Superior temporal gyrus (tissue), 1 donor: ENCODE measurements around the gene KCNJ16.

Experiments used
- DNase-seq: peaks from one replicate; pipeline ENCODE4 v3.0.0-alpha.2; 2016; ENCODE audit errors: extremely low spot score

Gene KCNJ16

DNA sequence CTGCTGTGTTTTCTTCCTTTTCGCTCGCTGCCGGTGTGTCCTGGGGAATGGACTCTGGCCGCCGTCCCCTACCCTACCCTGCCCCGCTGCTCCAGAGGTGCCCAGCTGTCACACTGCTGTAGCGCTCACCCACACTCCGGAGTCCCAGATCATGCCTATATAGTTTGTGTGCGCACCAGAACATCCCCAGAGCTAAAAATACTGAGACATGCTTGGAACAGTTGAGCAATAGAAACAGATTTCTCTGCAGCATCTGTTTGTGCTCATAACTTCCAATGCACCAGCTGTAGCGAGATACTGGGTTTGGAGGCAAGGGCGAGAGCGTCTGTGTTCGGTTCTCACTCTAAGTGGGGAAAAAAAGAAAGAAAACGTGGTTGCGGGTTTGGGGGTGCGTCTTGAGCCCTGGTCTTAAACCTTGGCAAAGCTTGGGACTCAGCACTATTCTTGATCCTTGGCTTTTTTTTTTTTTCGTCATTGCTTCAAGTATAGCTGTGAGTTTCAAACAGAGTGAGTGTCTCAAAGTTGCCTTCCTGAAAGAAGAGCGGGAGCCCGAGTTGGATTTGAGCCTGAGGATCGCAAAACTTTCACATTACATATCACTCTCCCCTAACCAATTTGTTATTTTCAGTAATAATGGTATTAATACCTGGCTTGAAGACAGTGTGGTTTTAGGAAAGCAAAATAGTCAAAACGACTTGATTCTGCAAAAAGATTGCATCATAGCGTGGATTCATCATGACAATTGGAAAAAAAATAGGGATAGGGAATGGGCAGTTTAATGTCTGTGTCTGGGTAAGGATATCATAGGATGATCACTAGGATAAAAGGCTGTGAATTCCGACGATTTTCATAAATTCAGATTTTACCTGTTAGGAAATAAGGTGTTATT is 94.9 kb downstream of the KCNJ16 start:
- peak; percentile 80 for DNase-seq

DNA sequence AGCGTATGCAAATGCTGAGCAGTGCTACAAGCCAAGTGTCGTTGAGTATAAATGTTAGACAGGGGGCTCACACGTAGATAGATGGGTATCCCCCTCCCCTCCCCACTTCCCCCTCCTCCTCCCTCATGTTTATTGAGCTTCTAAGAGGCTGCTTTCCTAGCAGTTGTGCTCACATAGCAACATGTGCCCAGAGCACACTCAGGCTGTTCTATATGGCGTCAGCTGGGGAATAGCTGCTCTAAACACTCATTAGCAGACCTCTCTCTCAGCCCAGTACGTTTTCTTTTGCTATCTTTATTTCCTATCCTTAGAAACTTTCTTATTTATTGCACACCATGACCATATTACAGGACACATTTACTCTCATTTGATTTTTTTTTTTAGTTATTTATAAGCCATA is 96.1 kb downstream of the KCNJ16 start:
- DNase-seq = peak; percentile 75

DNA sequence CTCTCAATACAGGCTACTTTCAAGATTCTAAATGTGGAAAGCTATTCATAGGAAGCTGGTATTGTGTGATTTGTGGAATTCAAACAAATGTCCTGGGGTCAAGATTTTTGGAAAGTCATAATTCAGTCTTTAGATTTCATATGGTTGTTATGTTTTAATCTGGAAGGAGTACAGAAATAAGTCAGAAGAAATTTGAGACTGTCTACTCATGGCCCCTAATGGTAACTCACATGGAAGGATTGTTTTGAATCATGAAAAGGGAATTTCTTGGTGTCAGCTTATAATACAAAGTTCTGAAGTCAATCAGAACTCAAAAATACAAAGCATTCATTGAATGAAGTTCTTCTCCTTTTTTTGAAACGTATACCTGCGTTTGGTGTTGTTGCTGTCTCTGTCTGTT is 97.4 kb downstream of the KCNJ16 start:
- DNase-seq = no peak

GRCh38 chr17:70172923-70173322 is 97.9 kb downstream of the KCNJ16 start:
- no peak for DNase-seq

DNA sequence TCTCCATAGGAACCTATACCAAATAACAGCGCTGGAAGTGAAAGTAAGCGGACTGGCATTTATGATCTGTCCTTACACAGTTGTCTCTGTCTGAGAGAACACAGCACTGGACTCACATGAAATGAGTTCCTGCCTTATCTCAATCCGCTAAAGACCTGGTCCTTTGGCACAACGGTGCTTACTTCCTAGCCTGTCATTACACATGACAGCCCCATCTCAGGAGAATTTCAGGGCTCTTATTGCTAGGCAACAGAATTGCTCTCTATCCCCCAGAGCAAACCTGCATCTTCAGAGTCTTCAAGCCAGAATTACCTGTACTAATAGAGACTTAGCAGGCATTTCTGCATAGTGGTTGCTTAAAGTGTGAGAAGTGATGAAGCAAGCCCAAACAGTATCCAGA is 98.7 kb downstream of the KCNJ16 start:
- DNase-seq = no peak

DNA sequence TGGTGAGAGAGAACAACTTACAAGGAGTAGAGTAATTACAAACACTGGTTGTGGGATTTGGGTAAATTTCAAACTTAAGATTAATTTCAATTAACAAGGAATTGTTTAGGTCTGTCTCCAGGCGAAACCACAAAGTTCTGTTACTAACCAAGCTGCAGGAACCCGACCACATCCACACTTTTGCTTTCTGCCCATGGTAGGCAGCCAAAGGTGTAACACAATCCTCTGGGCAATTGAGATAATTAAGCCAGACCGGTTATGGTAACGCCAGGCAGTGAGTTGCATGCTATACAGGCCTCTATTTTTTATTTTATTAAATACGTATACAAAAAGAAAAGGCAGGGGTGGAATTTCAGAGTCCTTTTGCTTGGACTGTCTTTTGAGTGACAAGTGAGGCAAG is 106.4 kb downstream of the KCNJ16 start:
- DNase-seq = no peak

- no peak for DNase-seq
These were observed 106.8 kb downstream of the KCNJ16 start for GRCh38 chr17:70181866-70182265.

- DNase-seq = no peak
These were observed 108.5 kb downstream of the KCNJ16 start for GRCh38 chr17:70183508-70183907.

GRCh38 chr17:70184207-70184606 is 109.2 kb downstream of the KCNJ16 start:
- DNase-seq = no peak

GRCh38 chr17:70184770-70185169 is 109.7 kb downstream of the KCNJ16 start:
- DNase-seq = no peak
